HuH-7 (cell line): ENCODE results near the gene BCAP31.
"Not testable (repeated sequence)": the region's sequence is repeated elsewhere in the genome, so short reads cannot be mapped to it uniquely, and the experiment has no call there.

ENCODE experiments used
- DNase-seq: peaks from one replicate; pipeline ENCODE4 v3.0.0; 2011; ENCODE audit warnings: low spot score

Gene BCAP31

DNA sequence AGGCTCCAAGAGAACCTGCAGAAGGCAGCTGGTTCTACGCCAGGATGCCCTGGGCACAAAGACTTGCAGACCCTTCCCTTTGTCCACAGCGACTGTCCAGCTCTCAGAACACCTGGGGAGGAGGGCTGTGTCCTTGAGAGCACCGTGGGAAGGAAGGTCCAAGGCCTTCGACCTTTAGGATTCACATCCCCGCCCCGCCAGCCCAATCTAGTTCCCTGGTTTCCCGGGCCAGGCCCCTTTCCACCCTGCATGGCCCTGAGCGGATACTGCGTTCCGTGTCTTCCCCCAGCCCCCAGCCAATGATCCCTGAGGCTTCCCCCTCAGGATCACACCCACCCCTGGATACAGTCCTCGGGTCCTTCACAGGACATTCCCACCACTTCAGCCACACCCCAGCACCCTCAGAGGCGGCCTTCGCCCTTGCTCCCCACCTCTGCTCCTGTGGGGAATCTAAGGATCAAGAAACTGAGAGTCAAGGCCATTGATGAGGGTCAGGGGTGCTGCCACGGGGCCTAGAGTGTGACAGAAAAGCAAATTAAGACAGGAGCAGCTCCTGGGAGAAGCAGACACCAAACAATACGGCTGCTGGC is 9.6 kb upstream of the BCAP31 start:
- no peak for DNase-seq

DNA sequence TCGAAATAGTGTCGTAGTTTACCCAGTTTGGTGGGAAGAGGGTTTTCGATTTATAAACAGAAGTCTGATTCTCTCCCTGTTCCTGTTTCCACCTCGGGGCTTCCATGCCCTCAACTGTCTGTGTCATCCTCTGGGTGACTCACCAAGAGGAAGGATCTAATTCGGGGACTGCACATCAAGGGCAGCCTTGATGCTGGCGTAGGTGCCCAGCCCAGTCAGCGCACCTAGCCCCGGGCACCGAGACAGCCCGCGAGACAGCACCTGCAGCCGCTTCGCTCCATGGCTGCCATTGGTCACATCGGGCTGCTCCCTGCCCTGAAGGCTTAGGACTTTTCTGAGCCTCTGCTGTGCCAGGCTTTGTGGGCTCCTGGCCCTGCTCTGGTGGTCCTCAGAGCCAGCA is 8.2 kb upstream of the BCAP31 start:
- DNase-seq = no peak

DNA sequence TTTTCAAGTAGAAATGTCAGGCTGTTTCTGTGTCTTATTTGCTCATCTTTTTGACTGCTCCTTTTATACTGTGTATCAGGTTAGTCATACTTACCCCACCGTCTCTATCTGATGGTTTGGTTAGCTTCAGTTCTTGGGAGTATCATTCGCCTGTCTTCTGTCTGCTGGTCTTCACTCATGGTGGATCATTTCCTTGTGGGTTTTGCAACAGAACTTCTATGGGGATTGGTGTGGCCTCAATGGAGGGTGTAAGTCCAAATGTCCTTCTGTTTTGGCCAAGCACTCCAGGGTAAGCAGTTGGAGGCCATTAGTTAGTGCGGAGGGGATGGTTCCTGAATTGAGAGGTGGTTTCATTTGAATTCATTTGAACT is 7.6 kb upstream of the BCAP31 start:
- DNase-seq = no peak

DNA sequence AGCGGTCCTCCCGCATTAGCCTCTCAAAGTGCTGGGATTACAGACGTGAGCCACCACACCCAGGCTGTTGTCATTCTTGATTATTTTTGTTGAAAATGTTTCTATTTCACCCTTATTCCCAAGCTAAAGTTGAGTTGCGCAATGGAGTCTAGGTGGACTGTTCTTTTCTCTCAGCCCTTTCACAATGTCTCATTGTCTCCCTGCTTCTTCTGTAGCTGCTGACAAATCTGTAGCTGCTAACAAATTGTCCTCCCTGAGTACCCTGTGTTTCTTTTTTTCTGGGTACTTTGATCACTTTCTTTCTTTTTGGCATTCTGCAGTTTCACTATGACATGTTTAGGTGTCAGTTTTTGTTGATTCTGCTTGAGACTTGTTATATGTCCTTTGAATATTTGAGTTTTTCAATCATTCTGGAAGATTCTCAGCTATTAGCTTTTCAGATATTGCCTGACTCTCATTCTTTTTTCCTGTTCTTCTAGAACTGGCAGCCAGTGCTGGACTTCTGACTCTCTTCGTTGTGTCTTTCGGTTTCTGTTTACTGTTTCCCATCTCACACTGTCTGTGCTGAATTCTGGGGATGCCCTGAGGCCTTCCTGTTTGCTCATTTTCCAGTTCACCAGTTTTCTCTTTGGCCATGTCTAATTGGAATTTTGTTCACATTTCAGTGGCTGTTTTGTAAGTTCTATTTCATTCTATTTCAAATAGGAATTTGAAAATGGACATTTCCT is 7.1 kb upstream of the BCAP31 start:
- peak; percentile 66 for DNase-seq

DNA sequence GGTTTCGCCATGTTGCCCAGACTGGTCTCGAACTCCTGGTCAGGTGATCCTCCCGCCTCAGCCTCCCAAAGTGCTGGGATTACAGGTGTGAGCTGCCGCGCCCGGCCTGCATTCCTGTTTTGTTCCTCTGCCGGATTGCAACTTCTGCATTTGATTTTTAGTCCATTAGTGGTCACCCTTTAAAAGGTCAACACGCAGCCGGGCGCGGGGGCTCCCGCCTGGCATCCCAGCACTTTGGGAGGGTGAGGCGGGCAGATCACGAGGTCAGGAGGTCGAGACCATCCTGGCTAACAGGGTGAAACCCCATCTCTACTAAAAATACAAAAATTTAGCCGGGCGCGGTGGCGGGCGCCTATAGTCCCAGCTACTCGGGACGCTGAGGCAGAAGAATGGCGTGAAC is 5.9 kb upstream of the BCAP31 start:
- not testable (repeated sequence) for DNase-seq

DNA sequence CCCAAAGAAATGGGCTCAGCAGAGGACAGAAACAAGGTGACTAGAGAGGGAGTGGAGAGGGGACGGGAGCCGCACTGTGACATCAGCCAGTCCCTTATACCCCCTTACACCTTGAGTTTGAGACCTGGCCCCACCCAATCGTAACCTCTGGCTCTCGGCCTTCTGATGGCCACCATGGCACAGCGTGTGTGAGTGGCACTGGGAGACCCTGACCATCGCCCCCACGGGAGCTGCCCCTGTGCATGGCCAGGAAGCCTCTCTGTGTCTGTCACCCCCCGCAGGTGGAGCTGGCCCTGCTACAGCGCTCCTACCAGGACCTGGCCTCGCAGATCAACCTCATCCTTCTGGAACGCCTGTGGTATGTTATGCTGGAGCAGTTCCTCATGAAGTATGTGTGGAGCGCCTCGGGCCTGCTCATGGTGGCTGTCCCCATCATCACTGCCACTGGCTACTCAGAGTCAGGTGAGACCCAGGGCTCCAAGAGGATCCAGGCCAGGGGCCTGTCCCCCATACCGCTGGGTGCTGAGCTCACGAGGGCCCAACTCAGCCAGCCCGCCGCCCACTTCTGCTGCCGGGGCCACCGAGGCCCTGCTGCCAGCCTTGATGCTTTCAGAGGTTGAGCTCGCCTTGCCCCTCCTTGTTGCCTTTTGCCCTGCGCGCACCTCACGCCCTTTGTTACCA is 4.9 kb upstream of the BCAP31 start:
- no peak for DNase-seq

DNA sequence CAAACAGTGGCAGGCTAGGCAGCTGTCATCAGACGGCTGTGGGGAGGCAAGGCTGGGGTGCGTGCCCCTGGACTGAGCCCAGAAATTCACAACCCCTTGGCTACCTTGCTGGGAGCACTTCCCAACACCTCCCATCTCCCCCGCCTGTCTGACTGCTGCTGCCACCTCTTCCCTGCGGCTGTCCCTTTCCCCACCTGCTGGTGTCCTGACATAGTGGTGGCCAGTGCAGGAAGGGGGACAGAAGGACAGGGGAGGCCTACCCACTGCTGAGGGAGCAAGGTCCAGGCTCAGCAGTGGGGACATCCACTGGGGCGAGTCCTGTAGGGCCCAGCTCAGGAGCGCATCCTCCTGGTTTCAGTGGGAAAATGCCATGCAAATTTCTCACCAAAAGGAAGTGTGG is 3.9 kb upstream of the BCAP31 start:
- DNase-seq = no peak

DNA sequence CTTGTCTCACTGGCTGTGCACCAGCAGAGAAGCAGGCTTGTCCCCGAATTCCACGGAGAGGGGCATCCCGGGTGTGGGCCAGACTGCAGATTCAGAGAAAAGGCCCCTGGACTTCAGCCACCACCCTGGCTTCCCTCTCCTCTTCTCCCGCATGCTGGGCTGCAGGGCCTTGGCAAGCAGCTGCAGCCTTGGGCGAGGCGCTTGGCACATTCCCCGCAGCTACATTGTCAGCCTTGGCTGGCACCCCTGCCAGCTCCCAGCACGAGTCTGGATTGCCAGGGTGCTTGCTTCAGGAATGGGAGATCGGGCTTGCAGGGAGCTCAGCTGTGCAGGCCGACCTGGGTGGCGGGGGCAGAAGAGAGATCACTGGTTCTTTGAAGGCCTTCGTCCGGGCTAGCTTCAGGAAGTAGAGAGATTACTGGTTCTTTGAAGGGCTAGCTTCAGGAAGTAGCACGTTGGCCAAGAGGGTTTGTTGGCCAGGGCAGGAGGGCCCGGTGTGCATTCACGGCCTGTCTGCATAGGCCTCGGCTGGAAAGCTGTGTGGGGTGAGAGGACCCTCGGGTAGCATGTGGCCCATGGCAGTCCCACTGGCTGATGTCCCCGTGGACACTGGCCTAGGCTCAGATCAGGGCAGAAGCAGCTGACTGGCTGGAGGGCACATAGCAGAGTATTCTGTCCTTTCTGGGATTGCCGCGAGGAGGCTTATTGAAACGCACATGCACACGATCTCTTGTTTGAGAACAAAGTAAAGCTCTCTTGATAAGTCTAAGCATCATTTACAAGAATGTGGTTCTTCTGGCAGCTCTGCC is 3.1 kb upstream of the BCAP31 start:
- no peak for DNase-seq

DNA sequence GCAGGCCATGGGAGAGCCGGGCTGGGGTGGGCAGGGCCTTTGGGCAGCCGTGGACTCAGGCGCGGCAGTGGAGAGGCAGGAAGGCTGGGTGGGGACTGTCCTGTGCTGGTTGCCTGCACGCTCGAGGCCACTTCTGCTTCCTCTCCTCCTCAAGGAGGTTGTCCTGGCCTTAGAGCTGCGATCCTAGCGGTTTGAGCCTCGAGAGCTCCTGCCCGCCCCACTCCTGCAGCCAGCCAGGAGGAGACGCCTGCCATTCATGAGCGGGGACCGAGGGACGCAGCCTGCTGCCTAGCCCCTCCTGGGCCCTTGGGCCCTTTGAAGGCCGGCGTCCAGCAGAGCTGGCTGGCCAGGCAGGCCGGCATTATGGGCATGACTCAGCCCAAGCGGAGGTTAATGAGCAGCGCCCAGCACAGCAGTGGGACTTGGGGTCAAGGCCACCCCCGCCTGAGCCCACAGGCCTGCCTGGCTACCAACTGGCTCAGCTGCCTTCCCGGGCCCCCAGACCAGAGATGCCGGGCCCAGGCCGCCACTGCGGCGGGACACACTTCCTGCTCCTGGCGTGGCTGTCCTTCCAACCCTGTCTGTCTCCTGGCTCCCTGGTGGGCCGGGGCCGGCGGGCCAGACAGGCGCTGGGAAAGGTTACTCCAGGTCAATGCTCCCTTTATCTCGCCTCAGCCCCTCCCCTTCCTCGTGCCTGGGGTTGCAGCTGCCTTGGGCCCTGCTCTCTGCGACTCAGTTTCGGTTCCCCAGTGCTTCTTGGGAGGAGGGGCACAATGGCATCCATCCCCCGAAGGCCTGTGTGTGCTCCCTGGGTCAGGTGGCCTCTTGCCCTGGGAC is 2.3 kb upstream of the BCAP31 start:
- DNase-seq = peak; percentile 79

DNA sequence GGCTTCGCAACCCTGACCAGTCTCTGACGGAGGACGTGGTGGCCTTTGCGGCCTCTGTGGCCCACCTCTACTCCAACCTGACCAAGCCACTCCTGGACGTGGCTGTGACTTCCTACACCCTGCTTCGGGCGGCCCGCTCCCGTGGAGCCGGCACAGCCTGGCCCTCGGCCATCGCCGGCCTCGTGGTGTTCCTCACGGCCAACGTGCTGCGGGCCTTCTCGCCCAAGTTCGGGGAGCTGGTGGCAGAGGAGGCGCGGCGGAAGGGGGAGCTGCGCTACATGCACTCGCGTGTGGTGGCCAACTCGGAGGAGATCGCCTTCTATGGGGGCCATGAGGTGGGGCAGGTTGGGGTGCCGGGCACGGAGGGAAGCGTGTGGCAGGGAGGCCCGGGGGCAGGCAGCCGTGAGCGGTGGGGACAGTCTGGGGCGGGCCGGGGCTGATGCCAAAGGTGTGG is 1.7 kb upstream of the BCAP31 start:
- no peak for DNase-seq

DNA sequence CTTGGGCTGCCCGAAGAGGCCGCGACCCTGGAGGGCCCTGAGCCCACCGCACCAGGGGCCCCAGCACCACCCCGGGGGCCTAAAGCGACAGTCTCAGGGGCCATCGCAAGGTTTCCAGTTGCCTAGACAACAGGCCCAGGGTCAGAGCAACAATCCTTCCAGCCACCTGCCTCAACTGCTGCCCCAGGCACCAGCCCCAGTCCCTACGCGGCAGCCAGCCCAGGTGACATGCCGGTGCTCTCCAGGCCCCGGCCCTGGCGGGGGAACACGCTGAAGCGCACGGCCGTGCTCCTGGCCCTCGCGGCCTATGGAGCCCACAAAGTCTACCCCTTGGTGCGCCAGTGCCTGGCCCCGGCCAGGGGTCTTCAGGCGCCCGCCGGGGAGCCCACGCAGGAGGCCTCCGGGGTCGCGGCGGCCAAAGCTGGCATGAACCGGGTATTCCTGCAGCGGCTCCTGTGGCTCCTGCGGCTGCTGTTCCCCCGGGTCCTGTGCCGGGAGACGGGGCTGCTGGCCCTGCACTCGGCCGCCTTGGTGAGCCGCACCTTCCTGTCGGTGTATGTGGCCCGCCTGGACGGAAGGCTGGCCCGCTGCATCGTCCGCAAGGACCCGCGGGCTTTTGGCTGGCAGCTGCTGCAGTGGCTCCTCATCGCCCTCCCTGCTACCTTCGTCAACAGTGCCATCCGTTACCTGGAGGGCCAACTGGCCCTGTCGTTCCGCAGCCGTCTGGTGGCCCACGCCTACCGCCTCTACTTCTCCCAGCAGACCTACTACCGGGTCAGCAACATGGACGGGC is 1.0 kb upstream of the BCAP31 start:
- peak; percentile 48 for DNase-seq

DNA sequence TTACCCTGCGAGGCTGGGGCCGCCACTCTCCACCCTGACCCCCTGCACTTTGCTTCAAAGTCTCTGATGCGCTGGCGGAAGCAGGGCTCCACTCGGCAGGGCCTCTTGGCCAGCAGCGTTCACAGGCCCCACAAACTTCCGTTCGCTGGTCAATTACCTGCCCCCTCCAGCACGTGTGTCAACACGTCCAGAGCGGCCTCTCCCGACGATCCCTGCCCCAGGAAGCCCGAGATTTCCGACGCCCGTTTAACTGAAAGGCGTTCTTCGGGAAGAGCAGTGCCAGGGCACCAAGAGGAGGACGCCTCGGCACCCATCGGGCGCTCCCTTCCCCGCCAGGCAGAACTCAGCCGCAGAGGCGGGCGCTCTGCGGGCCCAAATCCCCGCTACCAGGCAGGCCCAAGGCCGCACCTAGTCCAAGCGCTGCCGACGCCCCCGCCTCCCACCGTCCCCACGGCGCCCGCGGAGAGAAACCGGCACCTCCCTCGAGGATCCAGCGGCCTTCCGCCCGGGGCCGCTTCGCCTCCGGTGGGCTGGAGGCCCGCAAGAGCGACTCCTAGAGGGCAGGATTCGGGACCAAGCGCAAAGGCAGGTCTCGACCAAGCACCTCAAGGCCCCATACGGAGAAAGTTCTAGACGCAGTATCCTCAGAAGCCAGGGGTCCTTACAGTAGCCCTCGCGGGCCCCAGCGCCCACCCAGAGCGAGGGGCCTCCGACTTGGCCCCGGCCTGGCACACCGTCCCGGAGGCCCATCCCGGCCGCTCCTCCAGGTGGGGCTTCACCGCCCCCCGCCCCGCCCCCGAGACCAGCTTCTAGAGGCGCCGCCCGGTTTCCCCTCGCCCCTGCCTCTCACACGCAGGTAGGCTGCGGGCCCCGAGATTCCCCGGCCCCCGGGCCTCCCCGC is 586 bp downstream of the BCAP31 start:
- DNase-seq = peak; percentile 55

DNA sequence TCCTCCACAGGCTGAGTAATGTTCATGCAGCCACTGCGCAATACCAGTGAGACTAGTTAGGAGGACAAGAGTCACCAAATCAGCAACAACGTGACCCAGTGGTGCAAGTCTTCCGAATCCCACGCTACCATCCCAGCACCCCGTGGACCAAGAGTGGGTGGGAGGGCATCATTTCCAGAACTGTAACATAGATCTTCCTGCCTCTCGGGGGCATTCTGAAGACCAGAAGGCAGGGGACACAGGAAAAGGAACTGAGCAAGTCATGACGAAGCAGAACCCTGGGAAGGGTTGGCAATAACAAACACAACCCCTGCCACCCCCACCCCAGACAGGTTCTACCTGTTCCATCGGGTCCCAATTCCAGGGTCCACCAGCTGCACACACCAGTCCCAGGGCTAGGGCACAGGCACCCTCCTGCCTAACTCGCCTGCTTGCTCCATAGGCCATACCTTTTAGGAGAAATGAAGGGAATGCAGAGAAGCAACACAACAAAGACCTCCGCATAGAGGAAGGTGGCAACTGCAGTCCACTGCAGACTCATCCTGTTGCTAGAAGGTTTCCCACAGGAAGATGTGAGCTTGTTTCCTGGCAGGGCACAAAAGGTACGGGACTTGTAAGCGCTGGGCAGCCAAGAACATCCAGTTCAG is 1.4 kb downstream of the BCAP31 start:
- DNase-seq = no peak

DNA sequence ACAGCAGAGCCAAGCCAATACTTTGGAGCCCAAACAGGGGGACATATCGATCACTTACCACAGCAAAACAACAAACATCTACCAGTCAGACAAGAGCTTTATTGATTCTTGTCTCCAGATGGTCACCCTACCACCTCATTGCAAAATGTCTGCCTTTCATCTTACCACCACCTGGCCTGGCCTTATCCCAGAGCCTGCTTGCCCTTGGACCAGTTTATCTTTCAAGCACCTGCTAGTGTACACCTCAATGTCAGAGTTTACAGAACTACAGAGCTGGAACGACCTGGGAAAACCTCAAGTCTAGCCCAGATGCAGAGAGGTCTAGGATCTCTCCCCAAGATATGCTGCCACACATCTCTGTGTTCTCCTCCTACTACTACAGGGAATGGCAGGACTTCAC is 4.5 kb downstream of the BCAP31 start:
- no peak for DNase-seq

DNA sequence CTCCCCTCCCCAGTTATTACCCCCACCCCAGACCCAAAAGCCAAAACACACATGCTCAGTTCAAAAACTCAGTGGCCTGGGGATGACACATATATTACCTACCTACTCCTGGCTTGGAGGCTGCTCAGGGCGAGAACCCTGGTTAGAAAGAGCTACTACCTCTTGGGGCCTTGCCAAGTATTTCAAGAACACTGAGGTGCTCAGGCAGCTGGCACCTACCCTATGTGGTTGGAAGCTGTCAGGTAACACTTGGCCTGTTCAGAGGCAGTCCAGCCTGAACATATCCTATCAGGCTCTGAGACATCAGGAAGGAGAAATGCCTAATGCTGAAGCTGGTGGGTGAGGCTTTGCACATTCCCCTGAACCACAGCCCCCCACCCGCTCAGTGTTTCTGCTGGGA is 4.9 kb downstream of the BCAP31 start:
- DNase-seq = no peak

DNA sequence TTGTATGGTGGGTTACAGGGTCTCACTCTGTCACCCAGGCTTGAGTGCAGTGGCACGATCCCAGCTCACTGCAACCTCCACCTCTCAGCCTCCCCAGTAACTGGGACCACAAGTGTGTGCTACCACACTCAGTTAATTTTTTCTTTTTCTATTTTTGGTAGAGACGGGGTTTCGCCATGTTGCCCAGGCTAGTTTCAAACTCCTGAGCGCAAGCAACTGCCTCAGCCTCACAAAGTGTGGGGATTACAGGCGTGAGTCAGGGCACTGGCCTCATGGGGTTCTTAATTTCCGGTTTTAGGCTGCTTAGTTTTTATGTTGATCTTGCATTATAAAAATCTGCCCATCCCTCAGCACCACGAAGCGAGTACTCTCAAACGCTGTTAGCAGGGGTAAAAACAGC is 6.7 kb downstream of the BCAP31 start:
- DNase-seq = no peak

DNA sequence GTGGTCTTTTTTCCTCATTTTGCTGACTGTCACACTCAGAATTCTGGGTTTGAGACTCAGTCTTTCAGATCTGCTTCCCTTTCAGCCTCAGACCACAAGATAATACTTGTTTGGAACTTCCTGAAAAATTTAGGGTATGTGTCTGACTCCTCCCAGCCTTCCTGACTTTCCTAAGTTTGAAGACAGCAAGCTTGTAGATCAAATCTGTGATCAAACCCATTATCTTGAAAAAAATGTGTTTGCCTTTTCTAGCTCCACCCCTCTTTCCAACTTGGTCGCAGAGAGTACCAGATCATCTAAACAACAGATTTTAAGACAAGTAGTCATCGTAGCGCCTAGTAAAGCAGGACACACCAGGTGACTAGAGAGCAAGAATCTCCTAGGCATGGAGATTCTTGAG is 9.9 kb downstream of the BCAP31 start:
- DNase-seq = no peak

DNA sequence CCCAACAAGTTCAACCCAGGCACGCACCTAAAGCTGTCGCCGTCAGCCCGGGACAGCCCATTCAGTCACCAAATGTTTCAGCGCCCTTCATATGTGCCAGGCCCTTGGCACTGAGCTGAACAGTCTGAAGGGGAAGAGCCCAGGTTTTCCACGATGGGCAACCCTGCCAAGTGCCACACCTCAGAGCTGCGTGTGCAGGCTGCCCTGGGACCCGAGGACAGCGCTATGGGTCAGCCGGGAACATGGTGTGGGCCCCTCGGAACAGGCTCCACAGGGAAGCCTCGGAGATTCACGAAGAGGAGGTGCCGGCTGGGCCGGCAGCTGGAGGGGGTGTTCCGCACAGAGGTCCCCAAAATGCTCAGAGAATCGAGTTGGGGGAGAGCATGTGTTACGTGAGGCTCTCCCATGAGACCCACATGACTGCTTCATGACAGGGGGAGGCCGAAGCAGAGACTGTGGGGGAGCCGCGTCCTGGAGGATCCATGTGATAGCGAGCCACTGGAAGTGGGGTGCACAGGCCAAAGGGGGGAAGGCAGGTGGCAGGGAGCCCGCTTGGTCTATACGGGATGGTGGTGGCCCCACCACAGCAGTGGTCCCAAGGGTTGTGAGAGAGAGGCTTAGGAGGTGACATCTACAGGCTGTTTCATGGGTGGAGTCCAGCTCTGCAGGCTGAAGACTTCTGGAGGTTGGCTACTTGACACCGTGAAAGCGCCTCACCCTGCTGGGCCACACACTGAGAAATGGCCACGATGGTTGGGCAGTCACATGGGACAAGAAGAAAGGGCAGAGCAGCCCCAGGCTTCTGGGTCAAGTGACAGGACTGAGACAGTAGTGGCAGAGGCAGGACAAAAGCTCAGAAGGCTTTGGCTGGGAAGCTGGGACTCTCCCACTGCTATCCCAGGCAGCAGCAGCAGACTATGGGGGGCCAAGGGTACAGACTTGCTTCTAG is 14.2 kb downstream of the BCAP31 start:
- DNase-seq = no peak
